NB4 (cell line): ENCODE results near the gene PPA2.

Experiments
- CTCF ChIP-seq: IDR thresholded peaks from one replicate; pipeline ENCODE4 v1.5.1; 2012; ENCODE audit warnings: low read depth, low read length
- POLR2A ChIP-seq: IDR thresholded peaks from 2 replicates; pipeline ENCODE4 v1.6.1; 2011; ENCODE audit warnings: mild to moderate bottlenecking; ENCODE audit not compliant: insufficient read length; ENCODE audit errors: extremely low read depth
- TF ChIP-seq, protein P1 (sequence below): IDR thresholded peaks from 2 replicates; pipeline ENCODE4 v1.6.1; 2011; ENCODE audit warnings: low read depth, low read length

GRCh38 chr4:105369988-105370387 lies 103.9 kb downstream of the PPA2 start:
- TF ChIP-seq POLR2A (no peak), CTCF (no peak)
- TF ChIP-seq, protein P1, sequence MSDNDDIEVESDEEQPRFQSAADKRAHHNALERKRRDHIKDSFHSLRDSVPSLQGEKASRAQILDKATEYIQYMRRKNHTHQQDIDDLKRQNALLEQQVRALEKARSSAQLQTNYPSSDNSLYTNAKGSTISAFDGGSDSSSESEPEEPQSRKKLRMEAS, result no peak
